GM15510 (cell line): Measurements from ENCODE around the gene GRIK1.

Experiments used
- POLR2A ChIP-seq: IDR thresholded peaks from 3 replicates; pipeline ENCODE4 v1.6.1; 2011; ENCODE audit warnings: borderline replicate concordance; ENCODE audit not compliant: insufficient read length; ENCODE audit errors: extremely low read depth

GRIK1 gene

GRCh38 chr21:29529139-29529538 lies 410.7 kb downstream of the GRIK1 start:
- TF ChIP-seq POLR2A = no peak

GRCh38 chr21:29526545-29526944 lies 413.3 kb downstream of the GRIK1 start:
- TF ChIP-seq POLR2A = no peak

- no peak for TF ChIP-seq POLR2A
These were observed 415.7 kb downstream of the GRIK1 start for GRCh38 chr21:29524055-29524454.

- no peak for TF ChIP-seq POLR2A
These were observed 416.1 kb downstream of the GRIK1 start for GRCh38 chr21:29523646-29524045.

GRCh38 chr21:29521872-29522271 lies 417.9 kb downstream of the GRIK1 start:
- no peak for TF ChIP-seq POLR2A

- TF ChIP-seq POLR2A = no peak
These were observed 419.6 kb downstream of the GRIK1 start for GRCh38 chr21:29520171-29520570.

- no peak for TF ChIP-seq POLR2A
These were observed 425.0 kb downstream of the GRIK1 start for GRCh38 chr21:29514652-29515247.

- TF ChIP-seq POLR2A = no peak
These were observed 426.3 kb downstream of the GRIK1 start for GRCh38 chr21:29513535-29513934.

- TF ChIP-seq POLR2A = no peak
These were observed 428.7 kb downstream of the GRIK1 start for GRCh38 chr21:29511096-29511495.

GRCh38 chr21:29509121-29509520 lies 430.7 kb downstream of the GRIK1 start:
- TF ChIP-seq POLR2A = no peak

- TF ChIP-seq POLR2A = no peak
These were observed 431.5 kb downstream of the GRIK1 start for GRCh38 chr21:29508301-29508700.

GRCh38 chr21:29506947-29507346 lies 432.8 kb downstream of the GRIK1 start:
- no peak for TF ChIP-seq POLR2A

GRCh38 chr21:29506214-29506613 lies 433.6 kb downstream of the GRIK1 start:
- no peak for TF ChIP-seq POLR2A

- no peak for TF ChIP-seq POLR2A
These were observed 435.0 kb downstream of the GRIK1 start for GRCh38 chr21:29504751-29505321.

- TF ChIP-seq POLR2A = no peak
These were observed 438.3 kb downstream of the GRIK1 start for GRCh38 chr21:29501451-29501850.

GRCh38 chr21:29499734-29500343 lies 440.0 kb downstream of the GRIK1 start:
- TF ChIP-seq POLR2A = no peak

GRCh38 chr21:29499229-29499628 lies 440.6 kb downstream of the GRIK1 start:
- TF ChIP-seq POLR2A = no peak

GRCh38 chr21:29496337-29496736 lies 443.5 kb downstream of the GRIK1 start:
- no peak for TF ChIP-seq POLR2A
